GM21381 (cell line): ENCODE measurements around the gene HBA2.
"Not testable (repeated sequence)": the region's sequence is repeated elsewhere in the genome, so short reads cannot be mapped to it uniquely, and the experiment has no call there.

Source experiments
- ATAC-seq: cut with Tn5 transposase; IDR thresholded peaks from one replicate; pipeline ENCODE4 v1.9.1; 2021; ENCODE audit warnings: mild to moderate bottlenecking, moderate library complexity; ENCODE audit not compliant: unreplicated experiment

The HBA2 gene

DNA sequence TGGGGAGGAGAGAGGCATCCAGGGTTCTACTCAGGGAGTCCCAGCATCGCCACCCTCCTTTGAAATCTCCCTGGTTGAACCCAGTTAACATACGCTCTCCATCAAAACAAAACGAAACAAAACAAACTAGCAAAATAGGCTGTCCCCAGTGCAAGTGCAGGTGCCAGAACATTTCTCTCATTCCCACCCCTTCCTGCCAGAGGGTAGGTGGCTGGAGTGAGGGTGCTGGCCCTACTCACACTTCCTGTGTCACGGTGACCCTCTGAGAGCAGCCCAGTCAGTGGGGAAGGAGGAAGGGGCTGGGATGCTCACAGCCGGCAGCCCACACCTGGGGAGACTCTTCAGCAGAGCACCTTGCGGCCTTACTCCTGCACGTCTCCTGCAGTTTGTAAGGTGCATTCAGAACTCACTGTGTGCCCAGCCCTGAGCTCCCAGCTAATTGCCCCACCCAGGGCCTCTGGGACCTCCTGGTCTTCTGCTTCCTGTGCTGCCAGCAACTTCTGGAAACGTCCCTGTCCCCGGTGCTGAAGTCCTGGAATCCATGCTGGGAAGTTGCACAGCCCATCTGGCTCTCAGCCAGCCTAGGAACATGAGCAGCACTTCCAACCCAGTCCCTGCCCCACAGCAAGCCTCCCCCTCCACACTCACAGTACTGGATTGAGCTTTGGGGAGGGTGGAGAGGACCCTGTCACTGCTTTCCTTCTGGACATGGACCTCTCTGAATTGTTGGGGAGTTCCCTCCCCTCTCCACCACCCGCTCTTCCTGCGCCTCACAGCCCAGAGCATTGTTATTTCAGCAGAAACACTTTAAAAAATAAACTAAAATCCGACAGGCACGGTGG, 1.5 kb downstream of the HBA2 start:
- ATAC-seq = not testable (repeated sequence)

DNA sequence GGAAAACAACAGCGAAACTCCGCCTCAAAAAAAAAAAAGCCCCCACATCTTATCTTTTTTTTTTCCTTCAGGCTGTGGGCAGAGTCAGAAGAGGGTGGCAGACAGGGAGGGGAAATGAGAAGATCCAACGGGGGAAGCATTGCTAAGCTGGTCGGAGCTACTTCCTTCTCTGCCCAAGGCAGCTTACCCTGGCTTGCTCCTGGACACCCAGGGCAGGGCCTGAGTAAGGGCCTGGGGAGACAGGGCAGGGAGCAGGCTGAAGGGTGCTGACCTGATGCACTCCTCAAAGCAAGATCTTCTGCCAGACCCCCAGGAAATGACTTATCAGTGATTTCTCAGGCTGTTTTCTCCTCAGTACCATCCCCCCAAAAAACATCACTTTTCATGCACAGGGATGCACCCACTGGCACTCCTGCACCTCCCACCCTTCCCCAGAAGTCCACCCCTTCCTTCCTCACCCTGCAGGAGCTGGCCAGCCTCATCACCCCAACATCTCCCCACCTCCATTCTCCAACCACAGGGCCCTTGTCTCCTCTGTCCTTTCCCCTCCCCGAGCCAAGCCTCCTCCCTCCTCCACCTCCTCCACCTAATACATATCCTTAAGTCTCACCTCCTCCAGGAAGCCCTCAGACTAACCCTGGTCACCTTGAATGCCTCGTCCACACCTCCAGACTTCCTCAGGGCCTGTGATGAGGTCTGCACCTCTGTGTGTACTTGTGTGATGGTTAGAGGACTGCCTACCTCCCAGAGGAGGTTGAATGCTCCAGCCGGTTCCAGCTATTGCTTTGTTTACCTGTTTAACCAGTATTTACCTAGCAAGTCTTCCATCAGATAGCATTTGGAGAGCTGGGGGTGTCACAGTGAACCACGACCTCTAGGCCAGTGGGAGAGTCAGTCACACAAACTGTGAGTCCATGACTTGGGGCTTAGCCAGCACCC, 2.6 kb downstream of the HBA2 start:
- ATAC-seq = no peak

DNA sequence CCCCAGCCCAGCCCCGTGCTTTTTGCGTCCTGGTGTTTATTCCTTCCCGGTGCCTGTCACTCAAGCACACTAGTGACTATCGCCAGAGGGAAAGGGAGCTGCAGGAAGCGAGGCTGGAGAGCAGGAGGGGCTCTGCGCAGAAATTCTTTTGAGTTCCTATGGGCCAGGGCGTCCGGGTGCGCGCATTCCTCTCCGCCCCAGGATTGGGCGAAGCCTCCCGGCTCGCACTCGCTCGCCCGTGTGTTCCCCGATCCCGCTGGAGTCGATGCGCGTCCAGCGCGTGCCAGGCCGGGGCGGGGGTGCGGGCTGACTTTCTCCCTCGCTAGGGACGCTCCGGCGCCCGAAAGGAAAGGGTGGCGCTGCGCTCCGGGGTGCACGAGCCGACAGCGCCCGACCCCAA, 3.3 kb downstream of the HBA2 start:
- not testable (repeated sequence) for ATAC-seq

DNA sequence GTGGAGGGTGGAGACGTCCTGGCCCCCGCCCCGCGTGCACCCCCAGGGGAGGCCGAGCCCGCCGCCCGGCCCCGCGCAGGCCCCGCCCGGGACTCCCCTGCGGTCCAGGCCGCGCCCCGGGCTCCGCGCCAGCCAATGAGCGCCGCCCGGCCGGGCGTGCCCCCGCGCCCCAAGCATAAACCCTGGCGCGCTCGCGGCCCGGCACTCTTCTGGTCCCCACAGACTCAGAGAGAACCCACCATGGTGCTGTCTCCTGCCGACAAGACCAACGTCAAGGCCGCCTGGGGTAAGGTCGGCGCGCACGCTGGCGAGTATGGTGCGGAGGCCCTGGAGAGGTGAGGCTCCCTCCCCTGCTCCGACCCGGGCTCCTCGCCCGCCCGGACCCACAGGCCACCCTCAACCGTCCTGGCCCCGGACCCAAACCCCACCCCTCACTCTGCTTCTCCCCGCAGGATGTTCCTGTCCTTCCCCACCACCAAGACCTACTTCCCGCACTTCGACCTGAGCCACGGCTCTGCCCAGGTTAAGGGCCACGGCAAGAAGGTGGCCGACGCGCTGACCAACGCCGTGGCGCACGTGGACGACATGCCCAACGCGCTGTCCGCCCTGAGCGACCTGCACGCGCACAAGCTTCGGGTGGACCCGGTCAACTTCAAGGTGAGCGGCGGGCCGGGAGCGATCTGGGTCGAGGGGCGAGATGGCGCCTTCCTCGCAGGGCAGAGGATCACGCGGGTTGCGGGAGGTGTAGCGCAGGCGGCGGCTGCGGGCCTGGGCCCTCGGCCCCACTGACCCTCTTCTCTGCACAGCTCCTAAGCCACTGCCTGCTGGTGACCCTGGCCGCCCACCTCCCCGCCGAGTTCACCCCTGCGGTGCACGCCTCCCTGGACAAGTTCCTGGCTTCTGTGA, 4.1 kb downstream of the HBA2 start, which contains the start of gene HBA1:
Gene HBA1, plus strand, starts transcription at position 204 of the 906 bp plus-strand sequence. Its CDS starts 37 bp downstream, at position 241.
- ATAC-seq = not testable (repeated sequence)

DNA sequence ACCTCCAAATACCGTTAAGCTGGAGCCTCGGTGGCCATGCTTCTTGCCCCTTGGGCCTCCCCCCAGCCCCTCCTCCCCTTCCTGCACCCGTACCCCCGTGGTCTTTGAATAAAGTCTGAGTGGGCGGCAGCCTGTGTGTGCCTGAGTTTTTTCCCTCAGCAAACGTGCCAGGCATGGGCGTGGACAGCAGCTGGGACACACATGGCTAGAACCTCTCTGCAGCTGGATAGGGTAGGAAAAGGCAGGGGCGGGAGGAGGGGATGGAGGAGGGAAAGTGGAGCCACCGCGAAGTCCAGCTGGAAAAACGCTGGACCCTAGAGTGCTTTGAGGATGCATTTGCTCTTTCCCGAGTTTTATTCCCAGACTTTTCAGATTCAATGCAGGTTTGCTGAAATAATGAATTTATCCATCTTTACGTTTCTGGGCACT, 4.7 kb downstream of the HBA2 start:
- ATAC-seq = no peak

DNA sequence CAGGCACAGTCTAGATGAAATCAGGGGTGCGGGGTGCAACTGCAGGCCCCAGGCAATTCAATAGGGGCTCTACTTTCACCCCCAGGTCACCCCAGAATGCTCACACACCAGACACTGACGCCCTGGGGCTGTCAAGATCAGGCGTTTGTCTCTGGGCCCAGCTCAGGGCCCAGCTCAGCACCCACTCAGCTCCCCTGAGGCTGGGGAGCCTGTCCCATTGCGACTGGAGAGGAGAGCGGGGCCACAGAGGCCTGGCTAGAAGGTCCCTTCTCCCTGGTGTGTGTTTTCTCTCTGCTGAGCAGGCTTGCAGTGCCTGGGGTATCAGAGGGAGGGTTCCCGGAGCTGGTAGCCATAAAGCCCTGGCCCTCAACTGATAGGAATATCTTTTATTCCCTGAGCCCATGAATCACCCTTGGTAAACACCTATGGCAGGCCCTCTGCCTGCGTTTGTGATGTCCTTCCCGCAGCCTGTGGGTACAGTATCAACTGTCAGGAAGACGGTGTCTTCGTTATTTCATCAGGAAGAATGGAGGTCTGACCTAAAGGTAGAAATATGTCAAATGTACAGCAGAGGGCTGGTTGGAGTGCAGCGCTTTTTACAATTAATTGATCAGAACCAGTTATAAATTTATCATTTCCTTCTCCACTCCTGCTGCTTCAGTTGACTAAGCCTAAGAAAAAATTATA, 5.4 kb downstream of the HBA2 start:
- ATAC-seq = no peak

DNA sequence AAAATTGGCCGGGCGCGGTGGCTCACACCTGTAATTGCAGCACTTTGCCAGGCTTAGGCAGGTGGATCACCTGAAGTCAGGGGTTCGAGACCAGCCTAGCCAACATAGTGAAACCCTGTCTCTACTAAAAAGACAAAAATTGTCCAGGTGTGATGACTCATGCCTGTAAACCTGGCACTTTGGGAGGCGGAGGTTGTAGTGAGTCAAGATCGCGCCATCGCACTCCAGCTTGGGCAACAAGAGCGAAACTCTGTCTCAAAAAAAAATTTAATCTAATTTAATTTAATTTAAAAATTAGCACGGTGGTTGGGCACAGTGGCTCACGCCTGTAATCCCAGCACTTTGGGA, 6.0 kb downstream of the HBA2 start:
- ATAC-seq = no peak

DNA sequence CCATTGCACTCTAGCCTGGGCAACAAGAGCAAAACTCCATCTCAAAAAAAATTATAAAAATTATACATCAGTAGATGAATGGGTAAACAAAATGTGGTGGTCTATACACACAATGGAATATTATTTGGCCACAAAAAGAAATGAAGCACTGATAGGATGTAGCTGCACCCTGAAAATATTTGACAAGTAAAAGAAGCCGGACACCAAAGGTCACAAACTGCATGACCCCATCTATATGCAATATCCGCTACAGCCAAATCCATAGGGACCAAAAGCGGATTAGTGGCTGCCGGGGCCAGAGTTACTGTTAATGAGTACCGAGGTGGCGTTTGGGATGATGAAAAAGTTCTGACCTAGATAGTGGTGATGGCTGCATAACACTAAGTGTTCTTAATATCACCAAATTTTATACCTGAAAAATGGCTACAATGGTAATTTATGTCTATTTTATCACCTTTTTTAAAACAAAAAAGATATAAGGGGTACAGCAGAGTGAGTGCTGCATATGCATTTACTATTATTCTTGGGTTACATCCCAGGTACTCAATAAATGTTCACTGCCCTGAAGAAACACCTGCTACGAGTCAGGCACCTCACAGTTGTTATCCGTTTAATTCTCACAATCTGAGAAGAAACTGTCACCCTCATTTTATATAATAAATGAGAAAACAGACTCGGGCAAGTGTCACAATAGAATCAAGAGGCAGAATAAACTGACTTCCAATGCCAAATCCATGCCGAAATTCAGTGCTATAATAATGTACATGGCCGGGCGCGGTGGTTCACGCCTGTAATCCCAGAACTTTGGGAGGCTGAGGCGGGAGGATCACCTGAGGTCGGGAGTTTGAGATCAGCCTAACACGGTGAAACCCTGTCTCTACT, 6.8 kb downstream of the HBA2 start:
- ATAC-seq = no peak

DNA sequence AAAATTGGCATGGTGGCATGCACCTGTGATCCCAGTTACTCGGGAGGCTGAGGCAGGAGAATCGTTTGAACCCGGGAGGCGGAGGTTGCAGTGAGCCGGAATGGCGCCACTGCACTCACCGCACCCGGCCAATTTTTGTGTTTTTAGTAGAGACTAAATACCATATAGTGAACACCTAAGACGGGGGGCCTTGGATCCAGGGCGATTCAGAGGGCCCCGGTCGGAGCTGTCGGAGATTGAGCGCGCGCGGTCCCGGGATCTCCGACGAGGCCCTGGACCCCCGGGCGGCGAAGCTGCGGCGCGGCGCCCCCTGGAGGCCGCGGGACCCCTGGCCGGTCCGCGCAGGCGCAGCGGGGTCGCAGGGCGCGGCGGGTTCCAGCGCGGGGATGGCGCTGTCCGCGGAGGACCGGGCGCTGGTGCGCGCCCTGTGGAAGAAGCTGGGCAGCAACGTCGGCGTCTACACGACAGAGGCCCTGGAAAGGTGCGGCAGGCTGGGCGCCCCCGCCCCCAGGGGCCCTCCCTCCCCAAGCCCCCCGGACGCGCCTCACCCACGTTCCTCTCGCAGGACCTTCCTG, 7.5 kb downstream of the HBA2 start, which contains the start of gene HBQ1:
Gene HBQ1, plus strand, starts transcription at position 359 of the 575 bp plus-strand sequence. Its CDS starts 28 bp downstream, at position 387.
- ATAC-seq = no peak

DNA sequence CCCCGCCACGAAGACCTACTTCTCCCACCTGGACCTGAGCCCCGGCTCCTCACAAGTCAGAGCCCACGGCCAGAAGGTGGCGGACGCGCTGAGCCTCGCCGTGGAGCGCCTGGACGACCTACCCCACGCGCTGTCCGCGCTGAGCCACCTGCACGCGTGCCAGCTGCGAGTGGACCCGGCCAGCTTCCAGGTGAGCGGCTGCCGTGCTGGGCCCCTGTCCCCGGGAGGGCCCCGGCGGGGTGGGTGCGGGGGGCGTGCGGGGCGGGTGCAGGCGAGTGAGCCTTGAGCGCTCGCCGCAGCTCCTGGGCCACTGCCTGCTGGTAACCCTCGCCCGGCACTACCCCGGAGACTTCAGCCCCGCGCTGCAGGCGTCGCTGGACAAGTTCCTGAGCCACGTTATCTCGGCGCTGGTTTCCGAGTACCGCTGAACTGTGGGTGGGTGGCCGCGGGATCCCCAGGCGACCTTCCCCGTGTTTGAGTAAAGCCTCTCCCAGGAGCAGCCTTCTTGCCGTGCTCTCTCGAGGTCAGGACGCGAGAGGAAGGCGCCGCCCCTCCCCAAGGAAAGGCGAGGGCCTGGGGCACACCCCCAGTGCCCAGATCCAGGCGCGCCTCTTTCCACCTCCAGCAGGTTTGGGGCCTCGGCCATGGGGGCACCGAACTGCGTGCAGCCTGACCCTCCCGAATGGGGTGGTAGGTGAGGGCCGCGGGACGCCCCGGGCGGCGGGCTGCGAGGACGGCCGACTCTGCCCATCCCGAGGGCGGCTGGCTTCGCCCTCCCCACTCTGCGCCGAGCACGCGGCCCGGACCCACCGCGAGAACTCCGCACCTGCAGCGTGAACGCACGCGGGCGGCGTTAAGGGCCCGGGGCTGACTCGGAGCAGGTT, 8.2 kb downstream of the HBA2 start:
- ATAC-seq = no peak

DNA sequence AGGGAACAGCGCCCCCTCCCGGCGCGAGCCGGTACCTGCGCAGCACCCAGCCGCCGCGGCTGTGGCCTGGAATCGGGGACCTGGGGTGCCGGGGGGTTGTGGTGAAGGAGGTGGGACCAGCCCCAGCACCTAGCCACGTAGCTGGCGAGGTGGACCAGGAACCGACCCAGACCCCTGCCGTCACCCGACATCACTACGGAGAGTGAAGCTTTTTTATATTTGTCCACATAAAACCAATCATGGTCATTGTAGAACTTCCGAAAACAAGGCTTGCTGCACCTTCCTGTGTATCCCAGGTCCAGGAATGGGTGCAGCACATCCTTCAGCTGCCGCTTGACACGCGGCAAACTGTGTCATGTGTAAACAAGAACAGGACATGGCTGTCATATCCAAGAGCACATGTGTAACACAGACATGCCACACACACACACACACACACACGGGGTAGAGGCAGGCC, 8.9 kb downstream of the HBA2 start:
- no peak for ATAC-seq

DNA sequence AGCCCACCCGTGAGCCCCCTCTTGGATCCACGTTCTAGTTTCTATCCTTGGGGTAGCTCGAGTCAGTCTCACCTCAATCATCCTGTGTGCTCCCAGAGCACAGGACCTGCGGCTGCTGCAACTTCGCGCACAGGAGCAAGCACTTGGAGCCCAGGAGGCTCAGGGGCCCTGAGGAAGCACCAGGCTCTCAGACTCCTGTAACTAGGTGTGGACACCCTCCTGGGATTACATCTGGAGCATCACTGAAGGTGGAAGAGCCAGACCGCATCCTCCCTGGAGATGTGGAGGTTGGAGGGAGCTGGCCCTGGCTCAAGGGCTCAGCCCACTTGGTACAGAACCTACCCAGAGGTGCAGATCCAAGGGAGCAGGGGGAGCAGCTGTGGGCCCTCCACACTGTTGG, 10.3 kb downstream of the HBA2 start:
- no peak for ATAC-seq

DNA sequence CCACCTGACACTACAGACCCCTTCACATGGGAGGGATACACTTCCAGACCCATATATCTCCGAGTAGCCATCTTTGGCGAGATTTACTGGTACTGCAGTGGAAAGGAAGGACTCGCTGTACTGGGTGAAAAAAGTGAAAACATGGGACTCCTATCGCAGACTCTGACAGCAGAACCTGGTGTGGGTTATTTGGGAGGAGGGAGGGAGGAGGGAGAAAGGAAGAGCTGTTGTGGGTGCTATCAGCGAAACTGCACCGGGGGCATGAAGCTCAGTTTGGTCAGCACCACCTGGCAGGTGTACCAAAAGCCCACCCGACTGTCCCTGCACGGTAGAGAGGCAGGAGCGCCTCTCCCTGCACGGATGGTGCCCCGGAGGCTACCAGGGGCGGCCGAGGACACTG, 12.5 kb downstream of the HBA2 start:
- no peak for ATAC-seq

DNA sequence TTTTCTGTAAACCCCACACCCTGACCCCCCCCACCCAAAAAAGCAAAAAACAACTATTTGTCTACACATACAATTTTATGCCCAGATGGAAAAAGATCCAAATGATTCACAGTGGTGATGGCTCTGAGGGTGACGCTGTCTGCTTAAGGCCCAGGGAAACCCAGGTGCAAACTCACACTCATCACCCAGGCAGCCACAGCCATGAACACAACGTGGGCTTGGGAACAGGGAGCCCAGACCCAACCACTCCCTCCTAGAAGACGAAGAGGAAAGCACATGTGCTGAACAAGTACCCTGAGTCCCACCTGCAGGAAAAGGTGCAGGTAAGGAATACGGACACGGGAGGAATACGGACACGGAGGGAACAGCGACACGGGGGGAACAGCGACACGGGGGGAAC, 13.0 kb downstream of the HBA2 start:
- ATAC-seq = no peak

DNA sequence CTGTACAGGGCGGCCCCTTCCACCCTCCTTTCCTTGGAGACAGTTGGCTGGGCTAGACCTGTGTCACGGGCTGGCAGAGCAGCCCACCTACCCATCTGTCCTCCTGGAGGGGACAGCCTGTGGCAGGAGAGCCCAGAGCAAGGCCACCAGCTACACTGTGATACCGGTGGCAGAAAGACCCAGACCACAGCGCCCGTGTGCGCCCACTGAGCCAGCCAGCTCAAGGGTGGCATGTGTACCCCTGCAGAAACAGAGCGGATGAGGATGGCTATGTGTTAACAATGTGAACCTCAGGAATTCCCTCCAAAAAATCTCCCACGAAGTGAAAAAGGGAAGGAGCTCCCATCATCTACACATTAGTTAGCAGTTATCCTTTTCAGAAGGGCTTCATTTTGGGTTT, 14.7 kb downstream of the HBA2 start:
- ATAC-seq = no peak

DNA sequence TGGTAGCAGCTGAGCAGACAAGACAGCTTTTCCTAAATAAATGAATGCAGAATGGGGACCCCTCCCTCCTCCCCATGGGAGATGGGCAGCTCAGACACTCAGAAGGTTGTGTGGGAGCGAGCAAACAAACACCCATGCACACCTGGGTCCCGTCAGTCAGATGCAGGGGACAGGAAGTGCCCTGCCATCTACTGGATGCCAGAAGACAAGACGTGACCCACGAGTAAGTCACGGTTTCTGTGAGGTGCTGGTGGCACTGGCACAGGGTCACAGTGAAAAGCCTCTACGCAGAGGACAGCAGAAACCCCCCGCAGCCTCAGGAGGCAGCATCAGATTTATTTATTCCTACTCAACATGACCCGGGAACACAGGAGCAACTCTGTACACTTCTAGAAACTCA, 16.0 kb downstream of the HBA2 start:
- ATAC-seq = no peak

DNA sequence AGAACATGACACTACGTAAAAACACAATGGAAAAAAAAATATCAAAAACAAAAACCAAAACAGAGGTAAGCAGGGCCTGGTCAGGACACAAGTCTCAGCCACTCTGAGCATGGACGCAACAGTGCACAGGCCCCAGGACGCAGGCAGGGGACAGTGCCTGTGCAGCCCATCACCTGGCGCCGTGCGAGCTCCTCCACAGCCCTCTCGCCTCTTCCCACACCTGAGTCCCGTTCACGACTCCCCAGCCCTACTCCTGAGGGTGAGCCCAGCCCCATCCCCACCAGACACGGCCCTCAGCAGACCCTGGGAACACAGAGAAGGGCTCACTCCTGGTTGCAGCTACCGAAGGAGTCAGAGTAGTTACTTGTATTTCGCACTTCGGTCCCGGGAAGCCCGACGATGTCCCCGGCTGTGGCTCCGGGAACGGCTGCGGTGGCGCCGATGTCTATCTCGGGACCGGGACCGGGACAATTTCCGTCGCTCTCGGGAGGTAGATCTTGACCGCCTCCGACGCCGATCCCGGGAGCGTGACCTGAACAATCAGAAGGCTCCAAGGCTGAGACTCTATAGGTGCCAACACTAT, 17.0 kb downstream of the HBA2 start:
- ATAC-seq = no peak
